Activated gamma-delta T cell treated with Interleukin-2 at 50 U/mL for 16 hours (primary cell): ENCODE measurements around the gene SELPLG.
"Not testable (repeated sequence)": the region's sequence is repeated elsewhere in the genome, so short reads cannot be mapped to it uniquely, and the experiment has no call there.

Source experiments
- DNase-seq: peaks from one replicate; pipeline ENCODE4 v3.0.0-alpha.2; 2020

Gene SELPLG

DNA sequence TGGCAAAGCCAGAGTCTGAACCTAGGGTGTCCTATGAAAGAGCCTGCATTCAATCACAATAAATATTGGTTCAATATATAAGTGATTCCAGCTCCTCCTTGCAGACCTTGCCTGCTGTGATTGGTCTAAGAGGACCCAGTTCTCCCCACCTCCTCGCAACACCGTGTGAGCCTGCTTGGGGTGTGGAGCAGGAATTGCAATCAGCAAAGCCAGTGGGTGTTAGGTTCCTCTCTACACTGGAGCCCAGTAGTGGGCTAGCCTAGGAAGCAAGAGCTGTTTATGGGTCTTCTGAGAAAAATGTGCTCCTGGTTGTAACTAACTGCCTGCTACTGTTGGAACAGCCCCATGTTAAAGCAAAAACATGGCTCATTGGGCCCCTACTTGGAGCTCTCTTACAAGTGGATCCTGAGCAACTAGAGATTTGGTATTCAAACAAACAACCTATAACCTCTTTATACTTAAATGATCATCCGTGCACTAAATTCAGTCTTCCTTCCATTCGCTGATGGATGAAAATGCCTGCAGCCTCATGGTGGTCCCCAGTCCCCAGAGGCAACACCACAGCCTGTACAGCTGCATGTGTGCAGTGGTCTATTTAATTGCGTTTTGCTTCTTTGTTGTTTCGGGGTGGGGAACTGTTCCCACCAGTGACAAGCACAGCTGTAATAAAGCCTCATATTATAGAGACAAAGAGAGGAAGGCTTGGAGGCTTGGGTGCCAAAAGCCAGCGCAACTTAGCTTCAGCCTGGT lies 3.7 kb upstream of the SELPLG start:
- DNase-seq = no peak

DNA sequence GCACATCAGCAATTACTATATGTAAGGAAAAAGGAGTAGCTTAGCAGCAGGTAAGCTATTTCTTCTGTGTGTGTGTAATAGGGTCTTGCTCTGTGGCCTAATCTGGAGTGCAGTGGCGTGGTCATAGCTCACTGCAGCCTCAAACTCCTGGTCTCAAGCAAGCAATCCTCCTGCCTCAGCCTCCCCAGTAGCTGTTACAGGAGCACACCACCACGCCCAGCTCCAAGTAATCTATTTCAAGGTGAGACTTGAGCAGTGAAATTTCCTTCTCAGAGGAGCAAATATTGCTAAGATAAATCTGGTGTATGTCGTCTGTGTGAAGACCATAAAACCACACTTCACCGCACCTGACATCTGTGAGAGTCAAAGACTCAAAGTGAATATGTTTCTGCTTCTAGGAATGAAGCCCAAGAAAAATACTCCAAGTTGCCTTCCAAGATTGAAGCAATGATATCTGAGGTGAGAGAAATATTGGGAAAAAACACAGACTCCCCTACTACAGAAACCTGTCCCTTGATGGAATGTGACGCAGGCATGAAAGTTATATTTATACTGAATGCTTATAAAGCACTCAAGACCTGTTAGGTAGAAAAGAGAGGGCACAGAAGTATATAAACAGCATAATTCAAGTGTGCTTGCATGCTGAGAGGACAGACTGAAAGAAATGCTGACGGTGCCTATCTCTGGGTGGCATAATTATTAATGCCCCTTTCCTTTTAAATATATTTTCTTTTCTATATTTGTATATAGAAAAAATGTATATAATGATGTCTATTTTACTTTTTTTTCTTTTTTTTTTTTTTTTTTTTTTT lies 2.5 kb upstream of the SELPLG start:
- no peak for DNase-seq

DNA sequence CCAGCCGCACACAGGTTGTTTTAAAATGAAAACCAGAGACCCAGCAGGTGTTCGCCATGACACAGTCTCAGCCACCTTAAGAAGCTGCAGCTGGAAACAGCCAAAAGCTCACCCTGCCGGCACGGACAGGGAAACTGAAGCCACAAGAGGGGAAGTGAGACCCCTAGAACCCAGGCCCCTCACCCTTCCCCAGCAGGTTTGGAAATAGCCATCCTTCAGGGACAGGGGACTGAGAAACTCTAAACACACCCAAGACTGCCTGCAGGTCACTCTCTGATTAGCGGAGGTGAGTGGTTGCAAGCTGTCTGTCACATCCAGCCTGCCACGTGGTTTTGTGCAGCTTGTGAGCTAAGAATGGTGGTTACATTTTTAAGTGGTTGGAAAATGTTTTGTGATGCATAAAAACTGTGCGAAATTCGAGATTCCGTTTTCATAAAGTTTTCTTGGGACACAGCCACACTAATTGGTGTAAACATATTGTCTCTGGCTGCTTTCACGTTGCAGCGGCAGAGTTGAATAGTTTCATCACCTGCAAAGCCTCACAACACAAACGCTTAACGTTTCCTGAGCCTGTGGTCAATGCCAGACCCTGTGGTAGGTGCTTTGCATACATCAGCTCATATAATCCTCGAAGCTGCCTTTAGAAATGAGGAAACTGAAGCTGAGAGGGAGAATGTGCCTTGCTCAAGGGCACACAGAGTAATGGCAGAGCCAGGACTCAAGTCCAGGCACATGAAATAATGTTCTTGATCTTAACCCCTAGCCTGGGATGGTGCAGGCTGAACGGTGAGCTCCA lies 1.7 kb upstream of the SELPLG start:
- peak; percentile 49 for DNase-seq

DNA sequence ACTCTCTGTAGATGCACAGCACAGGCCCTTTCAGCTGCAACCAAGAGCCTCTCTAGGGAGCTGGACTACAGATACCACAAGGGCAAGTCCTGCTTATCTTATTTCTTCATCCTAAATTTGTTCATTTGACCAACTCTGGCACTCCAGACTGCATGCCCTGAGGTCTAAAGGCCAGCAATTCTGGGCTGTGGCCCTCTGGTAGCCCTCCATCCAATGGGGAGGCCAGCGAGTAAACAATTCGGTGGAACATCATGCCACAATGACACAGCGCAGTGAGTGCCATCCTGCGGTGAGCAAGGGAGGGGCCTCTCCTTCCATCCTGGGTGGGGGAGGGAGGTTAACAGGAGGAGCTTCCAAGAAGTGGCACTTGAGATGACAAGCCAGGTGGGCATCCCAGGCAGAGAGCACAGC lies 652 bp upstream of the SELPLG start:
- DNase-seq = peak; percentile 44

DNA sequence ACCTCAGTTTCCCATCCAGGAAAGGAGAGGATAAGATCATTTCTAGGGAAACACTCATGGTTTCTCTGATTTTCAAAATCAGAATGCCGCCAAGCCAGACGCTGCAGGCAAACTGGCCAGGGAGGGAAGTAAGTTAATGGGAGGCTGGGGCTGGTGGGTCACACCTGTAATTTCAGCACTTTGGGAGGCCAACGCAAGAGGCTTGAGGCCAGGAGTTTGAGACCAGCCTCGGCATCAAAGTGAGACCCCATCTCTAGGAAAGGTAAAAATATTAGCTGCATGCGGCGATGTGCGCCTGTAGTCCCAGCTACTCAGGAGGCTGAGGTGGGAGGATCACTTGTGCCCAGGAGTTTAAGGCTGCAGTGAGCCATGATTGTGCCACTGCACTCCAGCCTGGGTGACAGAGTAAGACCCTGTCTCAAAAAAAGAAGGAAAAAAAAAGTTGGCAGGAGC lies 587 bp downstream of the SELPLG start:
- DNase-seq = no peak

DNA sequence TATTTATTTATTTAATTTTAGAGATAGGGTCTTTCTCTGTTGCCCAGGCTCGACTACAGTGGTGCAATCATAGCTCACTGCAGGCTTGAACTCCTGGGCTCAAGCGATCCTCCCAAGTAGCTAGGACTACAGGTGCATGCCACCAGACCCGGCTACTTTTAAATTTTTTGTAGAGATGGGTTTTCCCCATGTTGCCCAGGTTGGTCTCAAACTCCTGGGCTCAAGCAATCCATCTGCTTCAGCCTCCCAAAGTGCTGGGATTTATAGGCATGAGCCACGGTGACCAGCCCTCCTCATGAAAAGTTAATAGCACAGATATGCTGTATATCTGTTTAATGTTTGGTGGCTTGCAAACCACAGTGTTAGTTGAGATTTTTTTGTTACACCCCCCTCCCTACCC lies 2.4 kb downstream of the SELPLG start:
- not testable (repeated sequence) for DNase-seq

DNA sequence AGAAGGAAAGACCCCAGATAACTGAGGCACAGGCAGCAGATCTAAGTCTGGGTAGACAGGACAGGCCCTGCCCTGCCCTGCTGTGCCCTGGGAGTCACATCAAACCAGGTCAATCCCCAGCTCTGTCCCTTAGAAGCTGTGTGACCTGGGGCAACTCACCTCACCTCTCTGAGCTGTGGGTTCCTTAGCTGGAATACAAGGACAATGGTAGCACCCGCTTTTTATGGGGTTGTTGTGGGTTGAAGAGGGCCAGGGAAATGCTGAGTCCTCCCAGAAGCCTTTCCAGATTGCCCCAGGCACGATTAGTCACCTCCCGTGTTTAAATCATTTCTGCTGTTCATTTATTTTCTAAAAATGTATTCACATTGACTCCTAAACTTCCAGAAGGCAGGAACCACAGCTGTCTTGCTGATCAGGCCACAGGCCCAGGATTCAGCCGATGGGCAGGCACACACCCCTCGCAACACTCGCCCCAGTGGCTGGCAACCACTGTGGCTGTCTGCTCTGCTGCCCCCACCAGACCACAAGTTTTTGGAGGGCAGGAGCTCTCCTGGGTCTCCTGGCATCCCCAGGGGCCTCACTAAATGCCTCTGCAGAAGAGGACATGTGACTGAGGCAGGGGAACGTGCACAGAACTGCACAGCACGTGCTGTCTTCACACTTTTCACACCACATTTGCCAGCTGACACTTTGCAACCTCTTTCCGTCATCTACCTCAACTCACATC lies 3.0 kb downstream of the SELPLG start:
- no peak for DNase-seq

DNA sequence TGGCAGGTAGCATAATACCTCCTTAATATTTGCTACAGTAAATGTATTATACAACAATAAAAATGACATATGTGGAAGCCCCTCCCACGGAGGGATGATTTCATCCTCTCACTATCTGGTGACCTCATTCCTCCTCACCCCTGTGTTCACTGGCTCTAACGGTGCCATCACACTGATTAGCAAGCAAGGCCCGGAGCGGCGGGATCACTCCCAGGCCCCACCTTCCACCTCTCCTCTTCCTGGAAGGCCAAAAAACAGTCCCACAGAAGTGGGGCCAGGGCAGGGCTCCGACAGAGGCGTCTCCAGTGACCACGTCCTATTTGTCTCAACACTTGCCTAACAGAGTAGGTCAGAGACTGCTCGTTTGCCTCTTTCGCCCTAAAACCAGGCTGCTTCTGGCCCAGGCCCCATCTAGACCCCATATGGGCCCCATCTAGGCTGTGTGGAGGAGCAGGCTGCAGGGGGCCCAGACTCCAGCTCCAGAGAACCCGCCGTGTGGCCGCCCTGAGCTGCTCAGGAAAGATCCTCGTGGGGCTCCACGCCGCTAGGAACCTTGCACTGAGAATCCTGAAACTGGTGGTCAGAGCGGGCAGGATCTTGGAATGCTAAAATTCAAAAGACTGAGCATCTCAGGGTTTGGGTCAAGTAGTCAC lies 3.7 kb downstream of the SELPLG start:
- DNase-seq = peak; percentile 48

DNA sequence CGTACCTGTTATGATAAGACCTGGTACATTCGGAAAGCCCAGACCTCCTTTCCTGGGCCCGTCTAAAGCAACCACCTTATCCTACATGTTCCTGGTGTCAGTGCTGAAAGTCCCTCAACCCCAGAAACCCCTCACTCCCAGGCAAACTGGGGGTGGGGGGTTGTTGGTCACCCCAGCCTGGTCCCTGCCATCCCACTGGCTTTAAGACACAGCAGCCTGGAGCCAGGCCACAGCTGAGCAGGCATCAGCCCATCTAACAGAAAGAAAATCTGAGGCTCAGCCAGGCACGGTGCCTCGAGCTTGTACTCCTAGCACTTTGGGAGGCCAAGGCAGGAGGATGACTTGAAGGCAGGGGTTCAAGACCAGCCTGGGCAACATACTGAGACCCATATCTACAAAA lies 4.5 kb downstream of the SELPLG start:
- no peak for DNase-seq

DNA sequence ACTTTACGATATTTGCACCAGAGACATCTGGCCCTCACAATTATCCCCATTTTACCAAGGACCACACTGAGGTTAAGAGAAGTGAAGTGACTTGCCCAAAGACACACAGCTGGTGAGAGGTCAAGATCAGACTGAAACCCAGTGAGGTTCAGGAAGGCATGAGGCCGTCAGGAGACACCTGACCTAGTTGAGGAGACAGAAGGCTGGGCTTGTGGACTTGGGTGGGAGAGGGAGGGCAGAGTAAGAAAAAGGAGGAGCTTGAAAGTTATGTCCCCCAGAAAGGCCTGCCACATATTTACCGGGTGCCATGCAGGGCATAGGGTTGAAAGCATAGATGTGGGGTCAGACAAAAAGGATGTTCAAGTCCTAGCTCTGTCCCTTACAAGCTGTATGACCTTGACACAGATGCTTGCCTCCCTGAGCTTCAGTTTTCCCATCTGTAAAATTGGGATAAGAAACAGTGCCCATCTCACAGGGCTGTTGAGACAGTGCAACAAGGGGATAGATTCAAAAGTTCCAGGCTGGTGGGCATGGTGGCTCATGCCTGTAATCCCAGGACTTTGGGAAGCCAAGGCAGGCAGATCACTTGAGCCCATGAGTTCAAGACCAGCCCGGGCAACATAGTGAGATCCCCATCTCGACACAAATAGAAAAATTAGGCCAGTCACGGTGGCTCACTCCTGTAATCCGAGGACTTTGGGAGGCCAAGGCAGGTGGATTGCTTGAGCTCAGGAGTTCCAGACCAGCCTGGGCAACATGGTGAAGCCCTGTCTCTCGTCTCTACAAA lies 6.4 kb downstream of the SELPLG start:
- no peak for DNase-seq

DNA sequence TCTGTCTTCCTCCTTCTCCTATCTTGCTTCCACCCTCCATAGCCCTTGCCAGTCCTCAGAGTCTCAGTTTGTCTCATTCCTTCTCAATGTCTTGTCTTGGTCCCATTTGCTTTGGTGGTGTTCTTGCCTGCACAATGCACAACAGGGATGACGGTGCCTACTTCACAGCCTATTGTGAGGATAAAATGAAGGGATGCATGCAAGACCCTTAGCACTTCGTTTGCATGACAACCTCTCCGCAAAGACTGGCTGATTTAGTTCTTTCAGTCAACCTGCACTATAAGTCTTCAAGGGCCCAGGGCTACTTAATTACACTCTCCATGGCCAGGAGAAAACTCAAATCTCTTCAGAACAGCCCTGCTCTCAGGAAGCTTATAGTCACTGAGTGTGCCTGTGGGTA lies 8.5 kb downstream of the SELPLG start:
- no peak for DNase-seq

DNA sequence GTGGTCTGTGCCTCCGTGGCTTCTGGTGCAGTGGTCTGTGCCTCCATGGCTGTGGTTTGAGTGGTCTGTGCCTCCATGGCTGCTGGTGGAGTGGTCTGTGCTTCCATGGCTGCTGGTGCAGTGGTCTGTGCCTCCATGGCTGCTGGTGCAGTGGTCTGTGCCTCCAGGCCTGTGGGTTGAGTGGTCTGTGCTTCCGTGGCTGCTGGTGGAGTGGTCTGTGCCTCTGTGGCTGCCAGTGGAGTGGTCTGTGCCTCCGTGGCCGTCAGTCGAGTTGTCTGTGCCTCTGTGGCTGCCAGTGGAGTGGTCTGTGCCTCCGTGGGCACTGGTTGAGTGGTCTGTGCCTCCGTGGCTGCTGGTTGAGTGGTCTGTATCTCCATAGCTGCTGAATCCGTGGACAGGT lies 10.1 kb downstream of the SELPLG start:
- DNase-seq = no peak

DNA sequence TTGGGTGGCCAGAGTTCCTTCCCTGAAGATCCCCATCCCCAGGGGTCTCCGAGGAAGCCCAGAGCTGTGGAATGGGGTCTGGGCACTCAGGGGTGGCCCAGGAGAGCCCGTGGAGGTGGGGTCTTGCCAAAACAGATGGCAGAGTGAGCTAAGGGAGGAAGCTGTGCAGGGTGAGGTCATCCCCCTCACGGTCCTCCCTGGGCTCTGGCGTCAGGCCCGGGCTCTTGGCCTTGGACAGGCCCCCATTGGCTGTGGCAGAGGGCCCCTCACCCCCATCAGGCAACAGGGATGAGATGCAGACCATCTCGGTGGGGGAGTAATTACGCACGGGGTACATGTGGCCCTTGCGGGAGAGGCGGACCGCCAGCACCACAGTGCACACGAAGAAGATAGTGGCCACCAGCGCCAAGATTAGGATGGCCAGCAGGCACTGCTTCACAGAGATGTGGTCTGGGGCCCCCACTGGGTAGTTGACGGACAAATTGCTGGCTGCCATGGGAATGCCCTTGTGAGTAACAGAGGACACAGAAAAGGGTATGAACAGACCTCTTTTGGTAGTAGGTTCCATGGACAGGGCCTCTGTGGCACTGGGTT lies 10.7 kb downstream of the SELPLG start:
- DNase-seq = no peak

DNA sequence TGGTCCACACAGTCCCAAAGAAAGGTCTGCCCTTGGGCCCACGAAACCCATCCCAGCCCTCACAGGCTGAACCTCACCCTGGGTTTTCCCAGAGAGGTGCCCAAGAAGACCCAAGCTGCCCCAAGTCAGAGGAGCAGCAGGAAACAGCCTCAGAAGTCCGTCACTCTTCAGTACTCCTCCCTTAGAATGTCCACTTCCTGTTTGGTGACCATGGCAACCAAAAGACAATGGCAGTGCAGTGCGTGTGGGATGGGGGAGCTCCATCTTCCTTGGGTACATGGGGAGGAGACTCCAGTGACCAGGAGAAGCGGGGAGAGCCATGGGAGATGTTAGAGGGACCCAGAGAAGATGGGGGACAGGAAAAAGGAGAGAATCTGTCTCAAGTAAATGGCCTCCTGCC lies 11.3 kb downstream of the SELPLG start:
- no peak for DNase-seq

DNA sequence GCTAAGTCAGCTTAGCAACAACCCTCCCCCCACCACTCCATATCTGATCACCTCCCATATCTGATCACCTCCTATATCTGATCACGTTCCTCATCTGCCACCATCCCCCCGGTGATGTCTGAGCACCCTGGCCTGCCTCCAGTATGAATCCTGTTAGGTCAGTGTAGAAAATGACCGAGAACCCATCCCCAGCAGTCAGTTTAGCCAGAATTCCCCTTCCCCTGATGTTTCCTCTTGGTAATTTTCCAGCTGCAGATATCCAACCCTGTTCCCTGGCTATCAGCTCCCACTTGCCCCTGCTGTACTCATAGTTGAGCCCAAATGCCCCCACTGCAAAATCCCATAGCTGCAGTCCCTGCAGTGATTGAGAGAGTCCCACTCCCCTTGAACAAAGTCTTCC lies 12.5 kb downstream of the SELPLG start:
- DNase-seq = no peak

DNA sequence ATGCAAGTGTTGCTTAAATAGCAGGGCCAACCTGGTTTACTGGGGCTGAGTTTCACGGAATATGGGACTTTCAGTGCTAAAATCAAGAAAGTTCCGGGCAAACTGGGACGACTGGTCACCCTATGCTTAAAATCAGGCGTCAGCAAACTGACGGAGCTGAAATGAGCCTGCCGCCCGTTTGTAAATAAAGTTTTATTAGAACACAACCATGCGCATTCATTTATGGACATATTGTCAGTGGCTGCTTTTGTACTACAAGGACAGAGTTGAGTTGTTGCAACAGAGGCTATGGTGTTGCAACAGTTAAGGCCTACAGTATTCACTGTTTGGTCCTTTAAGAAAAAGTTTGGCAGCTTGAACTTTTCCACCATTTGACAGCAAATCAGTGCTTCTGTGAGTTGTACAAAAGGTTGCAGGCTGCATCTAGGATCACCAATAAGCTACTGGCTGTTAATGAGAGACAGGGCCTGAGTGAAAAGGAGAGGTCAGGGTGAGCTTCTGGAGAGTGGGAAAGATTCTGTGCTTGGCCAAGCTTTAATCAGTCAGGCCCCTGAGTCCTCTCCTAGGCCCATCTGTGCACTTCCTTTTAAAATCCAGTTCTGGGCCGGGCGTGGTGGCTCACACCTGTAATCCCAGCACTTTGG lies 13.3 kb downstream of the SELPLG start:
- DNase-seq = no peak

DNA sequence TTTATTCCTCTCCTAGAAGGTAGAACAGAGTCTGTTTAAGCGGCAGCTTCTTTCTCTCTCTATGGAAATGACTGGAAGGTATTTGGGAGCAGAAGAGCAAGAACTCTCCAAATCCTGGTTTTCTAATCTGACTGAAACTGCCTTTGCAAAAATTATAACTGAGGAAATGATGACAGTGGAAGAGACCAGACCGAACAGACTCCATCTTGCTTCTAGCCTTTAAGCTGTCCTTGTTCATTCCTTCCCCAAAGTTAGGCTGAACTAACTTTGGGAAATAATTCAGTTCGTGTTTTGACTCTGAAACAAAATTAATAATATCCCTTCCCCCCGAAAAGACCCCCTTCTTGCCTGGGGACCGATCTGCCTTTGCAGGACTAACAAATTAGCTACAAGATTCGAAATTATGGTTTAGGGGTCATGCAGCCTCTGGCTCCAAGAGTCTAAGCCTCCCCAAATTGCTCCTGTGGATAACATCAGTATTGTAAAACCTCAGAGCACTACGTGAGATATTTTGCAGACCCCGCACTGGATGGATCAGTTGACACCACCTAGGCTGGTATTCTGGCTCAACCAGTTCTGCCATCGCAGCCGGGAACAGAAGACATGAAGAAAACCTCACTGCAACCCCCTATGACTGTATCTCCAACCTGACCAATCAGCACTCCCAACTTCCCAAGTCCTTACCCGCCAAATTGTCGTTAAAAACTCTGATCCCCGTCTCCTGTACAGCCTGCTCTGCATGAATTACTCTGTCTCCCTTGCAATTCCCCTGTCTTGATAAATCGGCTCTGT lies 14.1 kb downstream of the SELPLG start:
- no peak for DNase-seq

DNA sequence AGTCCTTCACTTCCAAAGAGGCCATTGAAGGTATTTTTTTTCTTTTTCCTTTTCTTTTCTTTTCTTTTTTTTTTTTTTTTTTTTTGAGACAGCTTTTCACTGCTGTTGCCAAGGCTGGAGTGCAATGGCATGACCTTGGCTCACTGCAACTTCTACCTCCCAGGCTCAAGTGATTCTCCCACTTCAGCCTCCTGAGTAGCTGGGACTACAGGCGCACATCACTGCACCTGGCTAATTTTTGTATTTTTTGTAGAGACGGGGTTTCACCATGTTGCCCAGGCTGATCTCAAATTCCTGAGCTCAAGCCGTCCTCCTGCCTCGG lies 14.8 kb downstream of the SELPLG start:
- not testable (repeated sequence) for DNase-seq

DNA sequence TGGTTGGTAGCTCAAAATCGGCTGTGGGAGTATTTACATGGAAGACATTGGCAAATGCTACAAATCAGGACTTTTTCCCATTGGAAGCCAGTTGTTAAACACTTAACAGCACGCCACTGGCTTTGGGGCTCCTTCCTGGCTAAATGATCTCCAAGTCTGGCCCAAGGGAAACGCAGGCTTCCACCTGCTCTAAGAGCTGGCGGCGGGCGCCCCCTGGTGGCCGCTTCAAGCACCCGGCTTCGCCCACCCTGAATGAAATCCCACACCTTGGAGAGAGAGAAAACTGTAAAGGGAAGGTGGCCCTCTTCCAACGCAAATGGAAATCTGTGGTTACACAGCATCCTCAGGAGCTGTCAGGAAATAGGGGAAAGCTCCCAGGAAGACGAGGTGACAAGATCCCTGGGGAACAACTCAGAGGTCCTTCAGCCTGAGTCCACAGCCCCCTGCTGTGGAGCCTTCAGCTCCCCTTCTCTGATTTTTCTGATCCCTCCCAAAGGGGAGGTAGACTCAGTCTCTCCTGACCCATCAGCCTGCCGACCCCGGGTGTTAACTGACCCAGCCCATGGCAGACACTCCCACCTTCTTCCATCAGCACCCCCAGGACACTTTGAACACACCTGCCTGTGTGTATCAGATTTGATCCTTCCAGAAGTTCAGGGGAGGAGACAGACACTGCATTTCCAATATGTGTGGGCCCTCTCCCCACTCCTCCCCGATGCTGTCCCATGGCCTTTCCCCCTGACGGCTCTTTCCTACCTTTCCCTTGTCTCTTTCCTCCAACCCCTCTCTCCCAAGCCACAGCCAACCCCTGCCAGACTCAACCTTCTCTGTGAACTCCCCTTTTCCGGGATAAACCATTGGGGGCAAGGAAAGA lies 15.4 kb downstream of the SELPLG start:
- peak; percentile 73 for DNase-seq
